Psoas muscle (tissue), 8 donors: ENCODE measurements around the gene DPYSL5. TPM values are rescaled to one million over a fixed set of nuclear protein-coding genes. Genes with fewer than 3 reads are reported as not detected.

Source experiments
- ATAC-seq, 4 donors: fragments of 200-7000 bp; cut with Tn5 transposase; one replicate each; pipeline ENCODE4 v1.9.1; 2020; ENCODE audit warnings: moderate library complexity in 3 of 4, mild to moderate bottlenecking in 2 of 4
- DNase-seq, 2 donors: peaks; one replicate each; pipeline ENCODE4 v3.0.0-alpha.2; 2020
- H3K27ac ChIP-seq: fragments of 200-600 bp; one replicate; pipeline ENCODE4 v1.8.0; 2022
- H3K27me3 ChIP-seq, 3 donors: fragments of 200-600 bp in 1 of 3; one replicate each; pipeline versions ENCODE4 v1.6.1 to v1.8.0; 2013 to 2022; ENCODE audit warnings: low read length in 2 of 3, mild to moderate bottlenecking in 2 of 3, moderate library complexity in 1 of 3; ENCODE audit not compliant: insufficient read depth in 3 of 3
- H3K36me3 ChIP-seq, 2 donors: fragments of 200-600 bp in 1 of 2; one replicate each; pipeline versions ENCODE4 v1.6.1 to v1.8.0; 2013 to 2022; ENCODE audit warnings: low read depth in 1 of 2, mild to moderate bottlenecking in 1 of 2, moderate library complexity in 1 of 2; ENCODE audit not compliant: insufficient read depth in 1 of 2
- H3K4me1 ChIP-seq: fragments of 200-600 bp; one replicate; pipeline ENCODE4 v1.8.0; 2022
- H3K4me3 ChIP-seq: fragments of 200-600 bp; one replicate; pipeline ENCODE4 v1.8.0; 2022; ENCODE audit warnings: mild to moderate bottlenecking
- H3K9me3 ChIP-seq: fragments of 200-600 bp; one replicate; pipeline ENCODE4 v1.8.0; 2022
- WGBS, 3 donors: extraction: QIAGEN DNeasy Blood & Tissue Kit; methylation state at CpG; one replicate each; pipeline versions ENCODE4 v1.1.6 to v1.1.7; 2013; 5-methylcytosine and 5-hydroxymethylcytosine counted together
- intact Hi-C, 2 donors: fragments of 100-400 bp; cut with DNase I; formaldehyde crosslinking; loops; one replicate each; pipeline versions ENCODE4 v1.11.0 to v1.14.2; 2022
- polyA plus RNA-seq, 3 donors: library from polyadenylated mRNA; stranded (reverse); fragments of 200-250 nt; gene quantifications; one replicate each; pipeline ENCODE4 v1.2.3, GENCODE V29; 2013
- total RNA-seq, 4 donors: library from RNA; stranded (reverse); fragmentation: NEBNext Ultra II Directional in 2 of 4; extraction: Animal tissue kit (Norgen Biotek cat#: 25700) in 2 of 4; gene quantifications; one replicate each; pipeline versions ENCODE4 v1.2.1 to v1.2.4, GENCODE V29; 2021 to 2023
- TF ChIP-seq, protein P1 (sequence below): fragments of 200-600 bp; IDR thresholded peaks from one replicate; pipeline ENCODE4 v1.8.0; 2022; ENCODE audit warnings: antibody characterized with exemption
- donor health status: healthy with polysubstance abuse.
- donor health status: DM: no; HTN: no; CAD: no; lungs with moderate emphysema.
- donor health status: Bipolar disorder and iron deficiency.
- donor health status: healthy.
- donor health status: DM: yes; HTN: yes; CAD: no.
- donor health status: DM: no; HTN: no; CAD: no.
- donor health status: DM: no; HTN: no; CAD: no.
- donor health status: DM: yes; HTN: yes; CAD: no.

Gene DPYSL5
- total and polyA plus RNA-seq, 7 donors = 0.03 to 0.39 (median 0.08) TPM; not detected in 3

DNA sequence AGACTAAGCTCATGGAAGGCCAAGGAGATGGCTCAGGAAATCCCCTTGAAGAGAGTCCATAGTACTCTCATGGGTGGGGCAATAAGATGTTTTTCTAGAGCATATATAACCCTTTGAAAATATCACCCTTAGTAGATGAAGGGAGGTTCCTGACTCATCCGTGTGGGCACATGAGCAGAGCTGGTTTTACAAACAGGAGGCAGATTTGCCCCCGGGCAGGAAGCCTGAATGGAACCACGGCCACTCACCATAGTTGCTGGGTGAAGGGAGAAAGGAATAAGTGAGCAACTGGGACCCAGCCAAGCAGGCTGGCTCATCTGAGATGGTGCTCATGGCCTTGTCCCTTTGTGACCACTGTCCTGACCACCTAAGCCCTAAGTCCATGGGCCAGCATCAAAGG is 93.6 kb downstream of the DPYSL5 start:
- H3K27me3 ChIP-seq = peaks cover 0 to 2% (median 0%) of the 10 kb centered on the region in 3 donors

GRCh38 chr2:26942543-26943295 is 94.8 kb downstream of the DPYSL5 start:
- Histone ChIP-seq H3K4me3 (no peak overlapping the region), H3K4me1 (no peaks in the 10 kb centered on the region), H3K9me3 (no peaks in the 10 kb centered on the region), H3K27ac (no peak overlapping the region), H3K36me3 (no peaks in the 10 kb centered on the region), H3K27me3 (peaks cover 0 to 2% (median 0%) of the 10 kb centered on the region in 3 donors)
- TF ChIP-seq, protein P1, sequence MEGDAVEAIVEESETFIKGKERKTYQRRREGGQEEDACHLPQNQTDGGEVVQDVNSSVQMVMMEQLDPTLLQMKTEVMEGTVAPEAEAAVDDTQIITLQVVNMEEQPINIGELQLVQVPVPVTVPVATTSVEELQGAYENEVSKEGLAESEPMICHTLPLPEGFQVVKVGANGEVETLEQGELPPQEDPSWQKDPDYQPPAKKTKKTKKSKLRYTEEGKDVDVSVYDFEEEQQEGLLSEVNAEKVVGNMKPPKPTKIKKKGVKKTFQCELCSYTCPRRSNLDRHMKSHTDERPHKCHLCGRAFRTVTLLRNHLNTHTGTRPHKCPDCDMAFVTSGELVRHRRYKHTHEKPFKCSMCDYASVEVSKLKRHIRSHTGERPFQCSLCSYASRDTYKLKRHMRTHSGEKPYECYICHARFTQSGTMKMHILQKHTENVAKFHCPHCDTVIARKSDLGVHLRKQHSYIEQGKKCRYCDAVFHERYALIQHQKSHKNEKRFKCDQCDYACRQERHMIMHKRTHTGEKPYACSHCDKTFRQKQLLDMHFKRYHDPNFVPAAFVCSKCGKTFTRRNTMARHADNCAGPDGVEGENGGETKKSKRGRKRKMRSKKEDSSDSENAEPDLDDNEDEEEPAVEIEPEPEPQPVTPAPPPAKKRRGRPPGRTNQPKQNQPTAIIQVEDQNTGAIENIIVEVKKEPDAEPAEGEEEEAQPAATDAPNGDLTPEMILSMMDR = peak; percentile 81
- intact Hi-C loops = loop anchor here (1.0 to 2.0 kb wide), 2 partner anchors 96 kb away; no protein-coding TSS in a partner anchor
- DNase-seq (peak; percentile 60 to 75), ATAC-seq (peak; percentile 58 to 89 (median 67))
- 34 to 36% (median 34%) methylated on average over 28 of the region's 28 CpGs for WGBS, 3 donors

More for the DNA sequence above, 93.6 kb downstream of the DPYSL5 start:
- TF ChIP-seq, protein P1 = no peak
- WGBS, 3 donors = 85 to 94% (median 86%) methylated on average over 3 of the region's 3 CpGs
- H3K27ac ChIP-seq = no peak overlapping the region
- H3K9me3 ChIP-seq = no peaks in the 10 kb centered on the region
- H3K4me3 ChIP-seq = no peak overlapping the region
- intact Hi-C loops = no loop called here
- H3K36me3 ChIP-seq = no peaks in the 10 kb centered on the region
- ATAC-seq (no peak), DNase-seq (no peak)
- H3K4me1 ChIP-seq = no peaks in the 10 kb centered on the region

- Histone ChIP-seq H3K27me3 (peaks cover 0 to 2% (median 0%) of the 10 kb centered on the region in 3 donors), H3K9me3 (no peaks in the 10 kb centered on the region), H3K4me1 (no peaks in the 10 kb centered on the region), H3K36me3 (no peaks in the 10 kb centered on the region), H3K4me3 (no peak overlapping the region), H3K27ac (no peak overlapping the region)
- intact Hi-C loops = no loop called here
- no peak for ATAC-seq
- DNase-seq = no peak
- WGBS, 3 donors = 86 to 88% (median 86%) methylated on average over 12 of the region's 12 CpGs
- TF ChIP-seq, protein P1 = no peak
Measured at GRCh38 chr2:26945991-26946750, 98.2 kb downstream of the DPYSL5 start.

DNA sequence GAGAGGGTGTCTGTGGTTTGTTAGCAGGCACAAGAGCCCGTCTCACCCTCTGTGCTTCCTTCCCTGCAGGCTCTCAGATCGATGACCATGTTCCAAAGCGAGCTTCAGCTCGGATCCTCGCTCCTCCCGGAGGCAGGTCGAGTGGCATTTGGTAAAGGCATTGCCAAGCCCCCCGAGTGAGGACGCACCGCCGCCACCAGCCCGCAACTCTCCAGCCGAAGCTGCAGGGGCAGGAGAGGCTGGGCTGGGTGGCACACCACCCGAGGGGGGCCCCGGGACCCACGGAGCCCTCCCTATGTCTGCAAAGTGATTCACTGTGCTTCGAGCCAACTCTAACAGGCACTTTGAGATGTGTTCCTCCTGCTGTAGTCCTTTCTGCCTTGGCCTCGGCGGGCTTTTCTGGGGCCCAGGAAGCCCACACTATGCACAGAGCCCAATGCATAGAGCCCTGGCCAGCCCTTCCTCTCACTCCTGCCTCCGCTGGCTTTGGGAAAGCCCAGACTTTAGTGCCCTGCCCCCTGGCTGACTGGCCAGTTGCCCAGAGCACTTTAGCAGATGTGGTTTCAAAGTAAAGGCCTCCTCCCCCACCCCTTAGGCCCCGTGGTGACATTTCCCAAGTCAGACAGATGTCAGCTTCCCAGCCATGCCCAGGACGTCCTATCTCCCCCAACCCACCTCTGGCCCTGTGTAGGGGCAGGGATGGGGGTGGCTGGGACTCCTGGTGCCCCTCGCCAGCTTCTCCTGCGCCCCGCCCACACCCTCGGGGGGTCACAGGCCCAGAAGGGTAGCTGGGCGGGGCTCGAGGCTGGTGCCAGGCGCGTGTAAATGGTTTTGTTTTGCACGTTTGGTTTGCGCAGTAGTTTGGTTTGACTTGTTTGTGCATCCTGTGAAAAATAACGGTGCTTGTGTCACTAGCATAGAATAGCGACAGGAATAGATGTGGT is 99.2 kb downstream of the DPYSL5 start:
- no peaks in the 10 kb centered on the region for H3K9me3 ChIP-seq
- intact Hi-C loops = no loop called here
- no peaks in the 10 kb centered on the region for H3K4me1 ChIP-seq
- H3K27me3 ChIP-seq = peaks cover 0 to 2% (median 0%) of the 10 kb centered on the region in 3 donors
- ATAC-seq = peak in 3 of 4 donors; percentile 31 to 55 (median 52)
- no peak overlapping the region for H3K4me3 ChIP-seq
- WGBS, 3 donors = 36 to 41% (median 38%) methylated on average over 34 of the region's 34 CpGs
- TF ChIP-seq, protein P1 = no peak
- H3K36me3 ChIP-seq = no peaks in the 10 kb centered on the region
- peak in 1 of 2 donors; percentile 38 for DNase-seq
- no peak overlapping the region for H3K27ac ChIP-seq
